ENCODE data around the gene FAM76A.

GRCh38 chr1:27705545-27705944, 20.2 kb upstream of the FAM76A start:
- TF ChIP-seq CTCF (IDR thresholded peaks at IDR 0.05) (no peak), EP300 (IDR thresholded peaks at IDR 0.05) (no peak), POLR2A (IDR thresholded peaks at IDR 0.05) (no peak)

Data from upper lobe of left lung (tissue), 4 donors.